SK-N-SH (cell line): ENCODE results near the gene CHTF18. TPM values are rescaled to one million over a fixed set of nuclear protein-coding genes. Genes with fewer than 3 reads are reported as not detected.

Experiments
- CTCF ChIA-PET: fragments of 300-600, 350-600 bp; formaldehyde crosslinking; extraction: SDS; loops from one replicate; lab custom pipeline; 2021; lab: Yijun Ruan, JAX
- POLR2A ChIA-PET: fragments of 350-600 bp; sonication (Branson Sonifier 250); formaldehyde crosslinking; extraction: SDS; loops from one replicate; lab custom pipeline; 2020; ENCODE audit warnings: antibody characterized with exemption, inconsistent platforms; lab: Yijun Ruan, JAX
- DNase-seq: peaks from one replicate; pipeline ENCODE4 v3.0.0; 2012
- H2AFZ ChIP-seq: fragments of 200-600 bp; sonication (generic); 2 replicates; pipeline ENCODE4 v1.8.1; 2016; ENCODE audit warnings: antibody characterized with exemption, mild to moderate bottlenecking, low read depth
- H3F3A ChIP-seq: fragments of 200-600 bp; sonication (generic); replicated peaks from 2 replicates; pipeline ENCODE3; 2016; ENCODE audit warnings: antibody characterized with exemption, mild to moderate bottlenecking; ENCODE audit not compliant: insufficient read depth
- H3K27ac ChIP-seq, 2 experiments: fragments of 200-500 bp in 1 of 2; fragments of 200-600 bp in 1 of 2; sonication (Bioruptor generic) in 1 of 2; sonication (generic), shearing (Covaris generic) in 1 of 2; 2 replicates each; pipeline versions ENCODE4 v1.5.1 to v1.6.1; 2014 to 2016; ENCODE audit warnings: low read depth in 2 of 2, inconsistent platforms in 1 of 2, low read length in 1 of 2, mild to moderate bottlenecking in 1 of 2, mixed read lengths in 1 of 2
- H3K27me3 ChIP-seq: fragments of 200-600 bp; sonication (generic), shearing (Covaris generic); 2 replicates; pipeline ENCODE4 v1.6.1; 2016; ENCODE audit warnings: mixed run types; ENCODE audit not compliant: insufficient read depth
- H3K36me3 ChIP-seq, 2 experiments: fragments of 200-500 bp in 1 of 2; fragments of 200-600 bp in 1 of 2; sonication (Bioruptor generic) in 1 of 2; sonication (generic) in 1 of 2; replicated peaks in 1 of 2; 2 replicates each; pipeline versions ENCODE3 to v1.5.1; 2014 to 2016; ENCODE audit warnings: low read length in 1 of 2, mild to moderate bottlenecking in 1 of 2; ENCODE audit not compliant: insufficient read depth in 2 of 2, control insufficient read depth in 1 of 2
- H3K4me1 ChIP-seq, 2 experiments: fragments of 200-500 bp in 1 of 2; fragments of 200-600 bp in 1 of 2; sonication (Bioruptor generic) in 1 of 2; sonication (generic), shearing (Covaris generic) in 1 of 2; 2 replicates each; pipeline versions ENCODE4 v1.5.1 to v1.6.1; 2014 to 2016; ENCODE audit warnings: low read depth in 1 of 2, low read length in 1 of 2, mixed run types in 1 of 2; ENCODE audit not compliant: insufficient read depth in 2 of 2, control insufficient read depth in 1 of 2
- H3K4me2 ChIP-seq: fragments of 200-600 bp; sonication (generic), shearing (Covaris generic); 2 replicates; pipeline ENCODE4 v1.6.1; 2017; ENCODE audit warnings: mixed run types
- H3K4me3 ChIP-seq, 2 experiments: fragments of 200-500 bp in 1 of 2; fragments of 200-600 bp in 1 of 2; sonication (Bioruptor generic) in 1 of 2; sonication (generic), shearing (Covaris generic) in 1 of 2; 2 replicates each; pipeline versions ENCODE4 v1.5.1 to v1.8.1; 2014 to 2016; ENCODE audit warnings: low read depth in 2 of 2, inconsistent platforms in 1 of 2, low read length in 1 of 2, mild to moderate bottlenecking in 1 of 2, mixed read lengths in 1 of 2, moderate library complexity in 1 of 2
- H3K79me2 ChIP-seq: fragments of 200-600 bp; sonication (generic); 2 replicates; pipeline ENCODE4 v1.8.1; 2017; ENCODE audit warnings: mild to moderate bottlenecking; ENCODE audit not compliant: insufficient read depth
- H3K9ac ChIP-seq: fragments of 200-600 bp; sonication (generic); 2 replicates; pipeline ENCODE4 v1.6.1; 2017; ENCODE audit warnings: mixed run types
- H3K9me2 ChIP-seq: fragments of 200-600 bp; sonication (generic); 2 replicates; pipeline ENCODE4 v1.6.1; 2017; ENCODE audit warnings: mixed run types
- H3K9me3 ChIP-seq: fragments of 200-600 bp; sonication (generic); 2 replicates; pipeline ENCODE4 v1.6.1; 2017; ENCODE audit warnings: mixed run types, mild to moderate bottlenecking, moderate library complexity
- H4K20me1 ChIP-seq: fragments of 200-600 bp; sonication (generic); 2 replicates; pipeline ENCODE4 v1.6.1; 2017; ENCODE audit warnings: mild to moderate bottlenecking, mixed run types; ENCODE audit not compliant: insufficient read depth
- EP300 ChIP-seq, 2 experiments: IDR thresholded peaks; 2 replicates each; pipeline versions ENCODE4 v1.4.0 to v1.6.1; 2012; ENCODE audit warnings: borderline replicate concordance in 1 of 2, low read depth in 1 of 2, low read length in 1 of 2
- FOXM1 ChIP-seq: IDR thresholded peaks from 2 replicates; pipeline ENCODE4 v1.4.0; 2012; ENCODE audit warnings: low read depth, mild to moderate bottlenecking
- JUND ChIP-seq: IDR thresholded peaks from 2 replicates; pipeline ENCODE4 v1.4.0; 2012
- MAX ChIP-seq: IDR thresholded peaks from 2 replicates; pipeline ENCODE4 v1.4.0; 2012; ENCODE audit warnings: low read depth
- MEF2A ChIP-seq: IDR thresholded peaks from 2 replicates; pipeline ENCODE4 v1.4.0; 2012; ENCODE audit warnings: low read depth, borderline replicate concordance
- MXI1 ChIP-seq: IDR thresholded peaks from 2 replicates; pipeline ENCODE4 v1.6.1; 2012; ENCODE audit warnings: mild to moderate bottlenecking, low read depth, low read length, improper control_type of control experiment
- NFIC ChIP-seq: IDR thresholded peaks from 2 replicates; pipeline ENCODE4 v1.4.0; 2012; ENCODE audit warnings: borderline replicate concordance
- PBX3 ChIP-seq: IDR thresholded peaks from 2 replicates; pipeline ENCODE4; 2012
- POLR2AphosphoS5 ChIP-seq: IDR thresholded peaks from 2 replicates; pipeline ENCODE4 v1.6.1; 2012; ENCODE audit warnings: low read depth, low read length
- RCOR1 ChIP-seq: fragments of 150-350 bp; IDR thresholded peaks from 2 replicates; pipeline ENCODE4 v1.6.1; 2017; ENCODE audit warnings: antibody characterized with exemption, low read length
- REST ChIP-seq: IDR thresholded peaks from 2 replicates; pipeline ENCODE4 v1.6.1; 2012; ENCODE audit warnings: mild to moderate bottlenecking, low read depth, low read length, moderate library complexity
- RXRA ChIP-seq: IDR thresholded peaks from 2 replicates; pipeline ENCODE4 v1.4.0; 2012; ENCODE audit warnings: low read depth, mild to moderate bottlenecking, borderline replicate concordance
- SIN3A ChIP-seq: IDR thresholded peaks from 2 replicates; pipeline ENCODE4 v1.6.1; 2012; ENCODE audit warnings: low read depth, mild to moderate bottlenecking, low read length, moderate library complexity, borderline replicate concordance
- TAF1 ChIP-seq: IDR thresholded peaks from 2 replicates; pipeline ENCODE4 v1.6.1; 2012; ENCODE audit warnings: low read depth, mild to moderate bottlenecking, low read length, moderate library complexity, borderline replicate concordance
- TEAD4 ChIP-seq: IDR thresholded peaks from 2 replicates; pipeline ENCODE4 v1.4.0; 2012; ENCODE audit warnings: mild to moderate bottlenecking, borderline replicate concordance; ENCODE audit not compliant: insufficient read depth
- YY1 ChIP-seq: IDR thresholded peaks from 2 replicates; pipeline ENCODE4 v1.4.0; 2012; ENCODE audit warnings: low read depth, mild to moderate bottlenecking
- ZBTB33 ChIP-seq: IDR thresholded peaks from 2 replicates; pipeline ENCODE4 v1.4.0; 2012; ENCODE audit warnings: low read depth, borderline replicate concordance
- WGBS: methylation state at CpG from one replicate; pipeline ENCODE4 v1.1.6; 2017; ENCODE audit warnings: low lambda C conversion rate; 5-methylcytosine and 5-hydroxymethylcytosine counted together
- polyA plus RNA-seq, 3 experiments: library from polyadenylated mRNA; depleted of rRNA; stranded (reverse); fragments of >200 nt; gene quantifications; 2 replicates each; pipeline ENCODE4 v1.2.3, GENCODE V29; 2012

CHTF18 gene
- polyA plus RNA-seq, 1 of the 3 experiments (the other 2 are of a cell fraction): 17.7 TPM

GRCh38 chr16:797120-797420 is 8.7 kb downstream of the CHTF18 start:
- ChIA-PET POLR2A (no interaction called here), CTCF (interaction anchor here (1.4 to 3.3 kb wide), 2 partner anchors 12 to 56 kb away, joined by 3 to 11 read pairs; partner anchors contain the start of gene CIAO3)
- no peak for TF ChIP-seq PBX3
- TF ChIP-seq EP300 (IDR thresholded peaks at IDR 0.05; ENCODE audit: borderline replicate concordance in 1 of 2, low read depth in 1 of 2, low read length in 1 of 2): no peak
- no peak for TF ChIP-seq RXRA
- TF ChIP-seq JUND: no peak
- no peak overlapping the region for H3K27ac ChIP-seq
- H2AFZ ChIP-seq: no peak overlapping the region
- H3K4me1 ChIP-seq: peaks cover 0 to 6% of the 10 kb centered on the region in 2 experiments; a peak in 1 of 4 replicates
- no peaks in the 10 kb centered on the region for H3K9me2 ChIP-seq
- H3F3A ChIP-seq: no peaks in the 10 kb centered on the region
- no peaks in the 10 kb centered on the region for H3K36me3 ChIP-seq
- no CpG with 5 or more reads among the region's 2 CpGs for WGBS
- H3K79me2 ChIP-seq: no peaks in the 10 kb centered on the region
- H3K9ac ChIP-seq: no peak overlapping the region
- H3K4me3 ChIP-seq: no peak overlapping the region
- H4K20me1 ChIP-seq: no peaks in the 10 kb centered on the region
- no peak for DNase-seq
- peaks cover 23% of the 10 kb centered on the region; the same call in 1 of the 2 replicates for H3K27me3 ChIP-seq
- no peaks in the 10 kb centered on the region for H3K9me3 ChIP-seq
- H3K4me2 ChIP-seq: no peak overlapping the region

GRCh38 chr16:797686-798085 is 9.3 kb downstream of the CHTF18 start:
- 93% methylated on average over 18 of the region's 22 CpGs for WGBS
- Histone ChIP-seq H3K27me3 (peaks cover 24% of the 10 kb centered on the region; the same call in 1 of the 2 replicates), H3K9ac (no peak overlapping the region), H3K9me3 (no peaks in the 10 kb centered on the region), H3K36me3 (no peaks in the 10 kb centered on the region), H3F3A (no peaks in the 10 kb centered on the region), H3K4me1 (peaks cover 0 to 6% of the 10 kb centered on the region in 2 experiments; a peak in 1 of 4 replicates), H2AFZ (no peak overlapping the region), H3K9me2 (no peaks in the 10 kb centered on the region), H4K20me1 (no peaks in the 10 kb centered on the region), H3K79me2 (no peaks in the 10 kb centered on the region), H3K4me3 (no peak overlapping the region), H3K4me2 (no peak overlapping the region), H3K27ac (no peak overlapping the region)
- no peak for DNase-seq
- TF ChIP-seq JUND: no peak
- no peak for TF ChIP-seq FOXM1
- TF ChIP-seq PBX3: no peak
- no peak for TF ChIP-seq POLR2AphosphoS5
- no peak for TF ChIP-seq SIN3A
- TF ChIP-seq ZBTB33: no peak
- TF ChIP-seq MEF2A: no peak
- TF ChIP-seq RCOR1: no peak
- no peak for TF ChIP-seq REST
- TF ChIP-seq RXRA: no peak
- TF ChIP-seq MXI1: no peak
- TF ChIP-seq TEAD4: no peak
- no peak for TF ChIP-seq NFIC
- TF ChIP-seq MAX: no peak
- no peak for TF ChIP-seq YY1
- TF ChIP-seq TAF1: no peak
- no peak for TF ChIP-seq EP300 (IDR thresholded peaks at IDR 0.05; ENCODE audit: borderline replicate concordance in 1 of 2, low read depth in 1 of 2, low read length in 1 of 2)
- ChIA-PET CTCF (interaction anchor here (3.3 kb wide), 1 partner anchor 13 kb away, joined by 11 read pairs; no protein-coding TSS in a partner anchor), POLR2A (no interaction called here)
